HCT116 (cell line): ENCODE data around the gene INTS4.

Source experiments
- POLR2AphosphoS5 ChIP-seq: IDR thresholded peaks from 2 replicates; pipeline ENCODE4 v1.6.1; 2011; ENCODE audit warnings: mild to moderate bottlenecking, low read depth, low read length, moderate library complexity
- REST ChIP-seq: IDR thresholded peaks from 2 replicates; pipeline ENCODE4 v1.6.1; 2012; ENCODE audit warnings: low read depth

GRCh38 chr11:78019808-78020207, 25.3 kb upstream of the INTS4 start:
- TF ChIP-seq REST (no peak), POLR2AphosphoS5 (no peak)
